HG02571 (cell line): ENCODE data around the gene KATNAL2.
"Not testable (repeated sequence)": the region's sequence is repeated elsewhere in the genome, so short reads cannot be mapped to it uniquely, and the experiment has no call there.

ENCODE experiments used
- ATAC-seq: cut with Tn5 transposase; IDR thresholded peaks from one replicate; pipeline ENCODE4 v1.9.1; 2021; ENCODE audit warnings: mild to moderate bottlenecking, moderate library complexity; ENCODE audit not compliant: unreplicated experiment

The KATNAL2 gene

DNA sequence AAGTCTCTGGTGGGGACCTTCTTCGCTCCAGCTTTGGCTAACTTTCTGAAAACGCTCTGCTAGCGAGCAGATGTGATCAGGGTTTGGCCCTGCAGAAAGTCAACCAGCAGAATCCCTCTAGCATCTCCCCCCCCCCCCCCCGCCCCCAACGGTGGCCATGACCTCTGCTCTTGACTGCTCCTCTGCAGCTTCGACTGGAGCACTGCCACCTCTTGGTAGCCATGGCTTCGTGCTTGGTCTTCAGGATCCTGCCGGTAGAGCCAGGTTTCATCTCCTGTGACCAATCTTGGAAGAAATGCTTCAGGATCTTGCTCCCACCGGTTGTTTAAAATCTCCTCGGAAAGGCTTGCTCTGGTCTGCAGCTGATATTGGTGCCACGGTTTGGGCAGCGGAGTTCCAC lies 113.5 kb downstream of the KATNAL2 start:
- ATAC-seq = not testable (repeated sequence)

DNA sequence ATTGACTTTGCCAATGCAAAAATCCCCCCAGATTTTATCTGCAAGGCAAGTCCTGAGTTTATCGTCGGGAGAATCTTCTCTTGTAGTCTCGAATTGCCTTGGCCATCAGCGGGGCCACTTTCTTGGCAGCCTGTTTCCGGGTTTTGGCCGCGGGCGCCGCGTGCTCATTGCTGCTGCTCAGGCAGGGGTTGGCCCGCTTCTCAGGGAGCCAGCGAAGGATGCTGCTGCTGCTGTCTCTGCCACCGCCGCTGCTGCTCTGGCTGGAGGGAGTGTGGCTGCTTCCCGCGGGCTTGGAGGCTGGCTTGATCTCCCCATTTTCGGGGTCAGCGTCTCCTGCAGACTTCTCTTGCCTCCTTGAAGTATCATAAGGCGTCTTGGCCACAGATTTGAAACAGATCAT lies 115.5 kb downstream of the KATNAL2 start:
- ATAC-seq = no peak

DNA sequence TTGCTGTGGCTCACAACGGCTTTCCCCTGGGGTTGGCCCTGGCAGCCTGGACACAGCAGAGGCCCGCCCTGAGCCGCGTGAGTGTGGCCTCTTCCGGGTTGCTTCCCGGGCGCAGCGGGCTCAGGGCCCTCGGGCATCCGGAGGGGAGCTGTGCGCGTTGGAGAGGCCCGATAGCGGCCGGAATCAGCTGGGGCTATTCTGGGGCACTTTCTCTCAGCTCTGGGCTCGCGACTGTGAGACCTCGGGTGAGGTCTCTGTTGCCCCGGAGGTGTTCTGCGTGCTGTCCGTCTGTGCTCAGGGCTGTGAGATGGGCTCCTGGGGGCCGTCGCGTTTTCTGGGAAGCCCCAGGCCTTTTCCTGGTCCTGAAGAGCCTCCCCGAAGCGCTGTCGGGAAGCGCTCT lies 117.2 kb downstream of the KATNAL2 start:
- not testable (repeated sequence) for ATAC-seq

DNA sequence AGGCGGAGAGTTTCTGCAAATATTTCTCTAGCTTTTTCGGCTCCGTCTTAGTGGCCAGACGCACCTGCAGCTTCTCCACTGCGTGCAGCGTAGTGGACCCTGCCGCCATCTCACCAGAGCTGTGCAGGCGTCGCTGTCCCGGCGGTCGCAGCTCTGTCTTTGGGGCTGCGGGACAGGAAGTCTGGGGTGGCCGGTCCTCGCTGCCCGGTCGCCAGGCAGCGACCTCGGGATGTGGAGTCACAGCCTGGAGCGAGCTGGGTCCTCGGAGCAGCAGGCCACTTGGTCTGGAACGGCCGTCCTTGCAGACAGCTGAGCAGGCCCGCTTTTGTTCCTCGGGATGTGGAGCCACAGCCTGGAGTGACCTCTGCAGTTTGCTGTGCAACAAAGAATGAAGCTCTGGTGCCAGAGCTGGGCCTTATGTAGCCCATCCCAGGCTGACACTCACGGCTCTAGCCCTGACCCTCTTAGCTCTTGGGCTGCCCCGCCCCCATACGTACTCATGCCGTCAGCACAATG lies 117.8 kb downstream of the KATNAL2 start, which contains the start of gene ELOA2:
ELOA2 (minus strand) TSS at position 466 of the 516 bp plus-strand sequence; CDS start at position 109, 357 bp downstream.
- ATAC-seq = no peak

DNA sequence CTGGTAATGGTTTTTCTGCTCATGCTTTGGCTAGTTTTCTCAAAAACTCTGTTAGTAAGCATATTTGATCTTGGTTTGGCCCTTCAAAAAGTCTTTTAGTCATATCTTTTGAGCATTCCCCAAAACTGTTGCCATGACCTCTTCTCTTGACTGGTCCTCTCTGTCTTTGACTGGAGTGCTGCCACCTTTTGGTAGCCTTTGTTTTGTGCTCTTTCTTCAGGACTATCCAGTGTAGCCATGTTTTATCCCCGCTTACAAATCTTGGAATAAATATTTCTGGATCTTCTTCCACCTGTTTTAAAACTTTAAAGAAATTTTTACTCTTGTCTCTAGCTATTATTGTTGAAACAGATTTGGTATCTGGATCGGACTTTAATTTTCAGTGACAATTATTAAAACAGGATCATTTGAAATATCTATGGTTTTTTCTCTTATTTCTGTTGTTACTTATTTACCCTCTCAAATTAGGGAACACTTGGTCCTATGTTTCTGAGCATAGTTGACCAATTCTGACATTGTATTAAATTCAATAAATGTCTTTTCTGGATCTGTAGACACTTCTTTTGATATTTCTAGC lies 119.0 kb downstream of the KATNAL2 start:
- ATAC-seq = no peak

DNA sequence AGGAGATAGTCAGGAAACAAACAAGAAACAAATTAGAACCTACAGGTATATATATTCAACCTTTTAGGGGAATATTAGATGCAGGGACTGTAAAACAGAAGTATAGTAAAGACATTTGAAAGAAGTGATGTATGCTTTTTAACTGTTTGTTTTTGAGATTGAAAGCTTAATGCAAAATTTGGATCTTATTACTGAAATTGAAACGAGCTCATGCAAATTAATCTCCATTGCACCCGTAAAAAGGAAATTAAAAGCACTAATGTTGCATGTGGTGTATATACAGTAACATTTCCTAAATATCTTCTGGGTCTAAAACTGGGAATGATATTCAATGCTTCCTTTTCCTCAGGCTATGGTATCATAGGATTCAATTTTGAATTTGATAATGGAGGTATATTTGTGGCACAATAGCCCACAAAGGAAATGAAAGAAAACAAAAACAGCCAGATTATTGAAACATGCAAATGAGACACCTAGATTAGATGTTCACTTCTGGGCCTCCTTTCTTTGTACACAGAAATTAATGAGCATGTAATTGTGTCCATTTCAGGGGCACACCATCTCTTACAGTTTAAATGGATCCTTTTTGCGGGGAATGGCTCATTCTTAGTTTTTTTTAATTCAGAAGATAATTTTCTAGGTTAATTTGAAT lies 119.7 kb downstream of the KATNAL2 start:
- ATAC-seq = no peak

DNA sequence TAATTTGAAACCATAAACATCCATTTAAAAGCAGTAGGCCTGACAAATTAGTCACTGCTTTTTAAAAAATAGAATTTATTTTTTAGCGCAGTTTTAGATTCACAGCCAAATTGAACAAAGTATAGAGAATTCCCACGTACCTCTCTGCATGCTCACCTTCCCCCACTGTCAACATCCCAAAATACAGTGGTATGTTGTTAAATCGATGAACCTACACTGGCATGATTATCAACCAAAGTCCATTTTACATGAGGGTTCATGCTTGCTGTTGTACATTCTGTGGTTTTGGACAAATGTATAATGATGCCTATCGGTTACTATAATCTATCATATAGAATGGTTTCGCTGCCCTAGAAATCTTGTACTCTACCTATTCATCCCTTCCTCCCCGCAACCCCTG lies 123.6 kb downstream of the KATNAL2 start:
- ATAC-seq = no peak

DNA sequence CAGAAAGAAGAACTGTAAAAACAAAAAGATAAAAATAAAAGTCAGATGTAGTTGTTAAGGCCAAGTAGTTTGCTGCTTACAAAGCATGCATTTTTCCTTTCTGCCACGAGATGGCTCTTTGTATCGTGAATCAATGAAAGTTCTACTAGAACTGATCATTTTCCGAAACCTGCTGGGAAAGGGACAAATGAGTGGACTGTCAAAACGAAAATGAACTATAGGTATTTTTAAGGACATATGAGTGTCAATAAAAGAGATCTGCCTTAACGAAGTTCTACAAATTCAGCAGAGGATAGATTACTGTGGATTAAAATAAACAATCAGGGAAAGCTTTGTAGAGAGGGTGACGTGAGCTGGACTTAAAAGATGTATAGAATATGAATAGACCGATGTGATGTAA lies 133.1 kb downstream of the KATNAL2 start:
- no peak for ATAC-seq

DNA sequence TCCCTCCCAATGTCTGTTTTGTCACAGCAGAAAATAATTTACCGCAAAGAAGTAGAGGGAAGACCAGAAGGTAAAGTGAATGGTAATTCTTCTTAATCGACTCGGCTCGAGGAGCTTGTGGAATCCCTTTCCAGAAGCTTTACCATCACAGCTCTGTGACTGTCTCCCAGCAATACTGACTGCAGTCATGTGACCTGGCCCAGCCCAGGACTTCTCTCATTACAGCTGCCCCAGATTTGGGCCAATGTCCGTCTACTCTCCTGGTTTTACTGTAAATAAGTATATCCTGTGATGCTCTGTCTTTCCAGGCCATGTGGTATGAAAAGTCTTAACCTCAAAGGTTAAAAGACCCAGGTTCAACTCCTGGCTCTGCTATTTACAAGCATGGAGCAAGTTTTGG lies 137.0 kb downstream of the KATNAL2 start:
- no peak for ATAC-seq

DNA sequence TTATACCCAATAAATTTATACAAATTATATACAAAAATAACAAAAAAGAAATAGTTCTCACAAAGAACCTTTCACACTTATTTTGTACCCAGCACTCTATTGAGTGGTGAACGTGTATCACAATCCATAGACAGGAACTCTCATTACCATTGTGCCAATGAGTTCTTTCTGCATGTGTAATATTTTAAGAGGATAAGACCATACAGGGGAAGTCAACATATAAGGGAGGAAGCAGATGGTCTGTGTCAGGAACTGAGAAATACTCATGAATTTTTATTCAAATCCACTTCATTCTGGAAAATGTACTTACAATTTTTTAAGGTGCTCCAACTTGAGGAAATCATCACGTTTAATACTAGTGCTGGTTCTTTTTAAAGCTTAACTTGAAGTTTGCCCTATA lies 145.1 kb downstream of the KATNAL2 start:
- no peak for ATAC-seq

DNA sequence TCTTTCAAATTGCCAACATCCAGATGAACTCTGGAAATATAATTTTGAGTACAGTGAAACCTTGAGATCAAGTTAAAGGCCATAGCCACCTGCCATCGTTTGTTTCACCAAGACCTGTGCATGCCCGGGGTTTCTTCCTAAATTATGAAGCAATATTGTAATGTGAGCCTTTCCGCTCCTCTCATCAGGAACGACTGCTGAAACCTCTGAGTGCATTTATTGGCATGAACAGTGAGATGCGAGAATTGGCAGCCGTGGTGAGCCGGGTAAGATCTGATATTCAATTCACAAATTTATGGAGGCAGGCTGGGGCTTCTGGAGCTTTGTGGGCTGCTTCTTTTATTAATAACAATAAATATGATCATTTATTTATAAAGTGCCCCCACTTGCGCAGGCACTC lies 145.7 kb downstream of the KATNAL2 start:
- ATAC-seq = no peak

DNA sequence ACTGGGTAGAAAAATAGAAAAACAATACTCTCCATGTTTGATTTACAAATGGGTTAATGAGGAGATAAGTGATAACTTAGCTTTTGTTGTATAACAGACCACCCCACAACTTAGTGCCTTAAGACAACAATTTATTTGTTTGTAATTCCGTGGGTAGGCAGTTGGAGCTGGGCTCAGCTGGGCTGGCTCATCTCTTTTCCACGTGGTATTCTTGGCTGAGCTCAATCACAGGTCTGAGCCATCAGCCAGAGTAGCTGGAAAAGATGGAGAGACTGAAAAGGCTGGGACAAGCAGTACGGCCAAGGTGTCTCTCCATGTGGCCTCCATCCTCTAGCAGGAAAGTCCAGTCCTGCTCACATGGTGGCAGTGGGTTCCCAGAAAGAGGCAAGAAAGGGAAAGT lies 150.2 kb downstream of the KATNAL2 start:
- ATAC-seq = no peak

DNA sequence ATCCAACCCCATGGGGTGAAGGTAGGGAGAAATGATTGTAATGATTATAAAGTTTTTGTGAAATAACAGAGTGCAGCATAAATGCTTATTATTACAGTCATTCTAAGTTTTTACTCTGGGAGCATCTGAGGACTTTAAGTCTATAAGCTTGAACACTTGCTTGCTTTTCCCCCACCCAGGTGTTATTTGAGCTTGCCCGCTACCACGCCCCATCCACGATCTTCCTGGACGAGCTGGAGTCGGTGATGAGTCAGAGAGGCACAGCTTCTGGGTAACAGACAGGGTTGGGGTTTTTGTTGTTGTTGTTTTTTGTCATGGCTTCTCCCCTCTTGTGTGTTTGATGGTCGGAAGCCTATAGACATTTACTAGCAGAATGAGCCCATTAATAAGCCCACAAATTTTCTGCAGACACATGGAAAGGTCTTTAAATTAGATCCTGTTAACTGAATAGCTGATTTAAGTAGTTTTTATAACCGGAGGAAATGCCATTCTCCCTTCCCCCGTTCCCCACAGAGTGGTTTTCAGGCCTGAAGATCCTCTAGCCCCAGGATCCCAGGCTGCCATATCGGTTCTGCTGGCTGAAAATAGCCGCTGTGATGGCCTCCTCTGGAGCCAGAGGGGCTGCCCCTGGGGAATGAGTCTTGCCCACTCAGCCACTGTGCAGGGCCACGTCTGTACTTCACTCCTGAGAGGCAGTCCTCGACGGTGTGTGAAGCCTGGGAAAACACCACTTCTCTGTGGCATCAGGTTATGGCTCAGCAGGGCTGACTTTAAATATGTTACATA lies 157.9 kb downstream of the KATNAL2 start:
- no peak for ATAC-seq

DNA sequence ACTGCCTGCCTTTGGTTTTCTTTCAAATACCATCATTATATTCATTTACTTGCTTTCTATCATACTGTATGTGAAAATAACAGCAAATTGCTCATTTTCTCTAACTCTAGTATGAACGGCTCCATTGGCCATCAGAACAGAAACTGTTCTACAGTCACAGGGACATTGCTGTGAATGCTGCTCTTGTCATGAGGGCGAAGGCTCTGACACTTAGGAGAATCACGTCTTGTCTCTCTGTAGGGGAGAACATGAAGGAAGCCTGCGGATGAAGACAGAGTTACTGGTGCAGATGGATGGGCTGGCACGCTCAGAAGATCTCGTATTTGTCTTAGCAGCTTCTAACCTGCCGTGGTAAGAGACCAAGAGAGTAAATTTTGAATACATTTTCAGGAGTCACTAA lies 159.7 kb downstream of the KATNAL2 start:
- no peak for ATAC-seq

DNA sequence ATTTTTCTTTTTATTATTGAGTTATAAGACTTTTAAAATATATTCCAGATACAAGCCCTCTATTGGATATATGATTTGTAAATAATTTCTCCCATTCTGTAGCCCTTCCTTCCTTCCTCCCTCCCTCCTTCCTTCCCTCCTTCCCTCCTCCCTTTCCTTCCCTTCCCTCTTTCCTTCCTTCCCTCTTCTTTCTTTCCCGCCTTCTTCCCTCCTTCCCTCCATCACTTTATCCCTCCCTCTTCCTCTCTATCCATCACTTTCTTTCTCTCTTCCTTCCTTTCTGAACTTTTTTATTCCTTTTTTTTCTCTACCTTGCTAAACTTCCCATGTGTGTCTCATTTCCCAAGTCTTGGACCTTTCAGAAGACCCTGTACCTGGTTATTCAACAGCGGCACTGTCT lies 163.5 kb downstream of the KATNAL2 start:
- ATAC-seq = no peak

DNA sequence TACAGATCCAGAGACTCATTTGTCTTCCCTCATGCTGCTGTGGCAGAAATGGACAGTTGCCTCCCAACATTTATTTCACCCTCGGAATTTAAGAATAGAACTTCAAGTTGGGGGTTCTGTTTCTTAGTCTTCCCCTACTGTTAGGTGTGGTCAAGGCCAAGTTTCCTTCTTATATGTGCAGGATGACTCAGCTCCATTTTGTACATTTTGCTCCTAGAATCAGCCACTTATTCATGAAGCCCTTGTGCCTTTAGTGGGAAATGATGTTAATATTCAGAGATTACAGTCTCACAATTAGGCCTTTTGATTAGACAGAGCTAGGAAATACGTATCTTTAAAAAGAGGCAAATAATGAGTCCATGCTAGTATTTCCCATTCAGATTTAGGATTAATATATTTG lies 164.2 kb downstream of the KATNAL2 start:
- ATAC-seq = no peak

DNA sequence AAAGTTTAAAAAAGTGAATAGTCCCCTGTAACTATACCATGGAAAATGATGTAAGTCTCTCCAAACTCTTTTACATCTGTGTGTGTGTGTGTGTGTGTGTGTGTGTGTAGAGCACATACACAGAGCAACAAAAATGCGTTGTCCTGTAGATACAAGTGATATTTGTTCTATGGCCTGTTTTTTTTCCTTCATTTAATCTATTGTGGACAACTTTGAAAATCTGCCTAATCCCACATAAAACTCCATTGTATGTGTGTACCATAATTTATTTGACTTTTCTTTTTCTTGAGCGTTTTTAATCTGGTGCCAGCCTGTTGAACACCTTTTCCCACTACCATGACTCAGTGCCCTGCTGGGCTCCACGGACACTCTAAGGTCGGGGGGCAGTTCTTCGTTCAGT lies 170.3 kb downstream of the KATNAL2 start:
- no peak for ATAC-seq

DNA sequence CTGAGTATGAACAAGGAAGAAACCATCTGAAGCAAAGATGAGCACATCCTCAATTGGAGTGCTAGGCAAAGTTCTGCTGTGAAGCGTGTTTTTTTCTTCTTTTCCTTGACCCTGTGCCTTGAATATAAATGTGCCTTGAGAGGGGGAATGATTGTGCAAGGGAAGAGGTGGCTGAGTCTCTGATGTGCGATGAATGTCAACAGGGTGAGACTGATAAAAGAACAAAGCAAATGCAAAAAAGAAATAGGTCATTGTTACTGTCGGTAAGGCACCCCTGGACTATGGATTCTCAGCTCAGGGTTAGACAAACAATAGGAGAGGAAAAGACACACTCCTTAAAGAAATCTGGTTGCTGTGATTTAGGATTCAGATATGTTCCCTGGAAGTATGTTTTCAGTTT lies 178.4 kb downstream of the KATNAL2 start:
- no peak for ATAC-seq

DNA sequence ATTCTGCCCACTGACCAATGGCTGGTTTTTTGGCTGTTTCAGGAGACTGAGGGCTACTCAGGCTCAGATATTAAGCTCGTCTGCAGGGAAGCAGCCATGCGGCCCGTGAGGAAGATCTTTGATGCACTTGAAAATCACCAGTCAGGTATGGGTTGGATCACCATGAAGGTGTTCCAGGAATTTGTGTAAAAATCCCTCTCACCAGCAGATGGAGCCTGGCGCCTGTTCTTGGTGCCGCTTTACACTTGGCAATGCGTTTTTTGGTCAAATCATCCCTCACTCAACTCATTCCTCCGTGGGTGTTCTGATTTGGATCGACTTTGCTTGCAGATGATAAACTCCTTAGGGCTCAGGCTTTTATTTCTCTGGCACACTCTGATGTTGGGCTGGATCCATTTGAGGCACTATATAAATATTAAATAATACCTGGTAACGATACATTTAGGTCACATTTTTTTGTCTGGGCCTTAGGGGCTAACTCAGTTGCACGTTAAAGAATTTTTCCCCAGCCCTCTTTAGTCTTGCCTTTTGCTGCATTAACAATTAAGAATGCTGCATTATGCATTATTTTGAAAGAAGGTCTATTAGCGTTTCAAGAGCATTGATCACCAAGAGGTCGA lies 182.9 kb downstream of the KATNAL2 start:
- ATAC-seq = no peak

DNA sequence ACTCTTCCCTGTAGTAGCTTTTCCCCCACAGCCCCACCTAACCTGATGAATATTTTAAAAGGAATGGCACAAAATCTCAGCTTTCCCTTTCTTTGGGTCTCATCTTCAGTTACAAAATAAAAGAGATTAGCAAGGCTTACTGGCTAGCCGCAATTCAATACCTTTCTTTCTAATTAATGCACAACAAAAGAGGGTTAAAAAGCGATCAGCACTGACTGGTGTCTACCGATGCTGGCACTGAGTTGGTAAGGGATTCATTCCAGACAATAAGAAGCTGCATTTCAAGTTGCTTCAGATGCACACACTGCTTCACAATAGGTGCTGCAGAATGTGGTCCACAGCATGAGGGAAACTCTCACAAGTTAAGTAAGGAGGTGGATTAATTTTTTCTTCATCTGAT lies 191.0 kb downstream of the KATNAL2 start:
- ATAC-seq = no peak

DNA sequence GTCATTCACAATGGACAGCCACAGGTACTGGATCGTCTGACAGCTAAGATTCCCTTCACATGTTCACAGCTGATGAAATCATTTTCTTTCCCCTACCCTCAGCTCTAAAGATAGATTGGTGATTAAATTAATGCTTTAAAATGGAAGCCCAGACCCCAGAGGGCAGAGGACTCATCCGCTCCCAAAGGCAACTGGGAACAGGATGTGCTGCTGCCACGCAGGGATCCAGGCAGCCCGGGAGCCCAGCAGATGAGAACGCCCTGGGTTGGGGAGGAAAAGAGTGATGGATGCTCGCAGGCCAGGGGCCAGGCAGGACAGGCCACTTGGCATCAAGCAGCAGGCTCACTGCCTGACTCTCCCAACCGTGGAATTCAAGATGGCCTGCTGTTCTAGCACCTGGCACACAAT lies 191.6 kb downstream of the KATNAL2 start:
- ATAC-seq = no peak

DNA sequence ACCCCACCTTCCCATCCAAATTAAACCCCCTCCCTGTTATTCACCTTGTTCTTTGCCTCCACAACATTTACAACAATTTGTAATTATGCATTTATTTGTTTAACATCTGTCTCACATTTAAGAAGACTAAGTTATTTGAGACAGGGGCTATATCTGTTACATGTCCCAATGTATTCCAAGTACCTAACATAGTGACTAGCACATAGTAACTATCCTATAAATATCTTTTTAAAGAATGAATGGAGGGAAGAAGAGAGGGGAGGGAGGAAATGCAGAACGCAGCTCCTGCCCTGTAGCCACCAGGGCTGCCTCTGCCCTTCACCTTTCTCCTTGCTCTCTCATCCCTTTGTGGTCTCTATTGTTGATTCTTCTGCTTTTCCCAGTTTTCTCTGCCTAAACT lies 192.3 kb downstream of the KATNAL2 start:
- ATAC-seq = no peak
